Right ventricle myocardium inferior (tissue), 1 donor: ENCODE measurements around the gene MT1E. TPM values are rescaled to one million over a fixed set of nuclear protein-coding genes. Genes with fewer than 3 reads are reported as not detected.
"Not testable (repeated sequence)": the region's sequence is repeated elsewhere in the genome, so short reads cannot be mapped to it uniquely, and the experiment has no call there.

Experiments used
- ATAC-seq: fragments of 200-7000 bp; cut with Tn5 transposase; one replicate; pipeline ENCODE4 v1.9.1; 2020; ENCODE audit warnings: mild to moderate bottlenecking, moderate library complexity
- DNase-seq: peaks from one replicate; pipeline ENCODE4 v3.0.0; 2021; ENCODE audit errors: missing footprints
- intact Hi-C: fragments of 100-400 bp; cut with DNase I; formaldehyde crosslinking; loops from one replicate; pipeline ENCODE4 v1.11.0; 2022
- long read RNA-seq: library from polyadenylated mRNA; unstranded; transcript quantifications from one replicate; pipeline ENCODE4 v2.0.0, GENCODE V29; 2021
- total RNA-seq: library from RNA; stranded (reverse); fragmentation: NEBNext Ultra II Directional; extraction: Animal tissue kit (Norgen Biotek cat#: 25700); gene quantifications from one replicate; pipeline ENCODE4 v1.2.1, GENCODE V29; 2021
- donor health status: DM: no; HTN: yes; CAD: no; lungs with severe emphysema.

Gene MT1E
- 136 TPM for total RNA-seq
- long read RNA-seq, transcript MT1E-201 (3 exons, 704 nt) = major isoform, 15 of 18 reads
- long read RNA-seq, partial matches to known transcripts = 2 of 18 reads
- long read RNA-seq, other reads (novel, unspliced or antisense) = 1 of 18 reads

GRCh38 chr16:56625140-56625942, at the start of gene MT1E:
Gene MT1E, plus strand, starts transcription at chr16:56625781. Its CDS starts 71 bp downstream, at chr16:56625852.
- intact Hi-C loops = loop anchor here (1.0 kb wide), 1 partner anchor 14 kb away; no protein-coding TSS in a partner anchor
- ATAC-seq (peak; percentile 96), DNase-seq (peak; percentile 91)

- intact Hi-C loops = loop anchor here (1.0 kb wide), 1 partner anchor 126 kb away; no protein-coding TSS in a partner anchor
- DNase-seq = peak; percentile 83
- peak; percentile 80 for ATAC-seq
Observed at GRCh38 chr16:56576585-56577299, 48.8 kb upstream of the MT1E start.

GRCh38 chr16:56577300-56577625, 48.3 kb upstream of the MT1E start:
- DNase-seq (no peak), ATAC-seq (no peak)
- intact Hi-C loops = loop anchor here (1.0 kb wide), 1 partner anchor 125 kb away; no protein-coding TSS in a partner anchor

GRCh38 chr16:56580391-56581048, 45.1 kb upstream of the MT1E start:
- ATAC-seq (no peak), DNase-seq (no peak)
- intact Hi-C loops = no loop called here

GRCh38 chr16:56582911-56583310, 42.7 kb upstream of the MT1E start:
- DNase-seq, ATAC-seq: not testable (repeated sequence)

GRCh38 chr16:56583351-56584168, 42.0 kb upstream of the MT1E start:
- no peak for DNase-seq
- ATAC-seq = no peak

More at GRCh38 chr16:56582911-56583310, 42.7 kb upstream of the MT1E start:
- intact Hi-C loops = not testable (repeated sequence)

GRCh38 chr16:56584276-56584675, 41.3 kb upstream of the MT1E start:
- DNase-seq (no peak), ATAC-seq (no peak)
- intact Hi-C loops = no loop called here

More at GRCh38 chr16:56583351-56584168, 42.0 kb upstream of the MT1E start:
- intact Hi-C loops = no loop called here

- no peak for DNase-seq
- intact Hi-C loops = no loop called here
- ATAC-seq = no peak
Observed at GRCh38 chr16:56588781-56589140, 36.8 kb upstream of the MT1E start.

- ATAC-seq = peak; percentile 41
- intact Hi-C loops = no loop called here
- DNase-seq = no peak
Observed at GRCh38 chr16:56589141-56590039, 36.2 kb upstream of the MT1E start, which contains the start of gene MT3. Gene MT3, plus strand, starts transcription at chr16:56589528. Its CDS starts 63 bp downstream, at chr16:56589591.

- DNase-seq (no peak), ATAC-seq (no peak)
- intact Hi-C loops = no loop called here
Observed at GRCh38 chr16:56591377-56592060, 34.1 kb upstream of the MT1E start.

GRCh38 chr16:56593573-56594291, 31.8 kb upstream of the MT1E start:
- intact Hi-C loops = no loop called here
- DNase-seq (no peak), ATAC-seq (no peak)

GRCh38 chr16:56594292-56594619, 31.3 kb upstream of the MT1E start:
- intact Hi-C loops = no loop called here
- DNase-seq (no peak), ATAC-seq (no peak)

GRCh38 chr16:56600398-56600999, 25.1 kb upstream of the MT1E start:
- intact Hi-C loops = loop anchor here (2.0 kb wide), 1 partner anchor 86 kb away; no protein-coding TSS in a partner anchor
- ATAC-seq = no peak
- DNase-seq = no peak

GRCh38 chr16:56601325-56601724, 24.3 kb upstream of the MT1E start:
- DNase-seq (no peak), ATAC-seq (no peak)

GRCh38 chr16:56603589-56603988, 22.0 kb upstream of the MT1E start:
- ATAC-seq (peak; percentile 28), DNase-seq (no peak)
- intact Hi-C loops = loop anchor here (1.0 kb wide), 1 partner anchor 99 kb away; no protein-coding TSS in a partner anchor

More at GRCh38 chr16:56601325-56601724, 24.3 kb upstream of the MT1E start:
- intact Hi-C loops = loop anchor here (2.0 kb wide), 1 partner anchor 87 kb away; no protein-coding TSS in a partner anchor

GRCh38 chr16:56604966-56605365, 20.6 kb upstream of the MT1E start:
- ATAC-seq = no peak
- no peak for DNase-seq
- intact Hi-C loops = no loop called here
